K562 (cell line): Measurements from ENCODE around the gene SCYL1. TPM values are rescaled to one million over a fixed set of nuclear protein-coding genes. Genes with fewer than 3 reads are reported as not detected.
A peak's percentile ranks its signal among the peaks of the same experiment; 100 is the strongest.

Experiments
- ATAC-seq: fragments of 200-7000 bp; cut with Tn5 transposase; 3 replicates; pipeline ENCODE4 v1.9.1; 2020; ENCODE audit warnings: moderate library complexity
- BruUV-seq: library from RNA; stranded (reverse); fragments of 400-500 nt; replicated peaks from 2 replicates; lab custom pipeline; 2021; lab: Mats Ljungman, UMichigan
- CTCF ChIA-PET: fragments of 300-600 bp; formaldehyde crosslinking; extraction: SDS; loops from one replicate; lab custom pipeline; 2021; ENCODE audit warnings: low intra/inter-chr PET ratio; lab: Yijun Ruan, JAX
- POLR2A ChIA-PET: fragments of 300-600, 350-650 bp; sonication (Branson Sonifier 250); formaldehyde crosslinking; extraction: SDS; loops from one replicate; lab custom pipeline; 2021; ENCODE audit warnings: antibody characterized with exemption, inconsistent platforms; lab: Yijun Ruan, JAX
- DNase-seq, 4 experiments: peaks; one replicate each; pipeline versions ENCODE4 v3.0.0 to v3.0.0-alpha.2; 2011 to 2018; ENCODE audit warnings: low spot score in 3 of 4, mixed read lengths in 3 of 4; ENCODE audit errors: extremely low read depth in 1 of 4
- FAIRE-seq: peaks from 2 replicates; lab custom pipeline; 2011; peaks lifted over from hg19 to GRCh38; lab: Jason Lieb, UNC
- H2AFZ ChIP-seq: 2 replicates; pipeline ENCODE4 v1.6.0; 2011; ENCODE audit warnings: low read depth, low read length, control low read depth, inconsistent platforms
- H3K27ac ChIP-seq: fragments of 200-600 bp; 3 replicates; pipeline ENCODE4 v1.8.0; 2011; ENCODE audit warnings: low read depth, mild to moderate bottlenecking, control low read depth, inconsistent platforms, low read length, moderate library complexity, mixed read lengths; ENCODE audit errors: extremely low read depth
- H3K27me3 ChIP-seq, 2 experiments: fragments of 300-600 bp in 1 of 2; 2 replicates in 1 of 2; 3 replicates in 1 of 2; pipeline versions ENCODE4 v1.6.0 to v1.8.0; 2011; ENCODE audit warnings: inconsistent platforms in 2 of 2, low read length in 2 of 2, mild to moderate bottlenecking in 1 of 2, mixed read lengths in 1 of 2, moderate library complexity in 1 of 2; ENCODE audit not compliant: control insufficient read depth in 2 of 2, insufficient read depth in 2 of 2
- H3K36me3 ChIP-seq: fragments of 300-600 bp; 3 replicates; pipeline ENCODE4 v1.8.0; 2011; ENCODE audit warnings: mild to moderate bottlenecking, low read length, inconsistent platforms; ENCODE audit not compliant: control insufficient read depth, insufficient read depth
- H3K4me1 ChIP-seq, 2 experiments: fragments of 200-600 bp in 1 of 2; replicated peaks in 1 of 2; 2 replicates in 1 of 2; 3 replicates in 1 of 2; pipeline versions ENCODE4 v1.5.1 to v1.8.0; 2011; ENCODE audit warnings: inconsistent platforms in 2 of 2, low read length in 2 of 2, mild to moderate bottlenecking in 1 of 2, mixed read lengths in 1 of 2, moderate library complexity in 1 of 2; ENCODE audit not compliant: control insufficient read depth in 2 of 2, insufficient read depth in 2 of 2
- H3K4me2 ChIP-seq: 2 replicates; pipeline ENCODE4 v1.6.1; 2011; ENCODE audit warnings: low read length, control low read depth, inconsistent platforms, mixed read lengths; ENCODE audit not compliant: insufficient read depth
- H3K4me3 ChIP-seq: fragments of 200-600 bp; sonication (generic), shearing (Covaris generic); 2 replicates; pipeline ENCODE4 v1.5.1; 2016; ENCODE audit warnings: control low read depth, inconsistent platforms
- H3K79me2 ChIP-seq: fragments of 200-600 bp; 3 replicates; pipeline ENCODE4 v1.8.0; 2011; ENCODE audit warnings: low read length, inconsistent platforms; ENCODE audit not compliant: control insufficient read depth, insufficient read depth
- H3K9ac ChIP-seq, 2 experiments: 2 replicates each; pipeline versions ENCODE4 v1.6.0 to v1.6.1; 2011; ENCODE audit warnings: low read depth in 2 of 2, low read length in 2 of 2, control low read depth in 1 of 2, inconsistent platforms in 1 of 2, mild to moderate bottlenecking in 1 of 2, mixed read lengths in 1 of 2; ENCODE audit not compliant: insufficient read depth in 1 of 2
- H3K9me1 ChIP-seq: one replicate; pipeline ENCODE4 v1.6.0; 2011; ENCODE audit warnings: inconsistent platforms, mild to moderate bottlenecking, low read length, moderate library complexity; ENCODE audit not compliant: control insufficient read depth, insufficient read depth
- H3K9me3 ChIP-seq: replicated peaks from 2 replicates; pipeline ENCODE4 v1.5.1; 2011; ENCODE audit warnings: low read depth, low read length, inconsistent platforms; ENCODE audit not compliant: control insufficient read depth, insufficient read depth
- H4K20me1 ChIP-seq: replicated peaks from 2 replicates; pipeline ENCODE4 v1.6.1; 2011; ENCODE audit warnings: low read length, inconsistent platforms, mixed read lengths; ENCODE audit not compliant: control insufficient read depth, insufficient read depth
- BCOR ChIP-seq: fragments of 450-650 bp; IDR thresholded peaks from 2 replicates; pipeline ENCODE4 v1.6.1; 2016
- FOXP4 ChIP-seq: sonication (generic); formaldehyde crosslinking; IDR thresholded peaks from 2 replicates; pipeline ENCODE4 v1.8.0; 2022; ENCODE audit warnings: mild to moderate bottlenecking, missing genetic modification reagents, borderline replicate concordance
- HNRNPK ChIP-seq: fragments of 200-400 bp; formaldehyde crosslinking; IDR thresholded peaks from one replicate; pipeline ENCODE4 v1.6.1; 2018; ENCODE audit warnings: mild to moderate bottlenecking, low read depth, low read length; ENCODE audit not compliant: poor library complexity, severe bottlenecking
- KDM1A ChIP-seq, 2 experiments: fragments of 450-650 bp; IDR thresholded peaks; 2 replicates each; pipeline ENCODE4 v1.6.1; 2016; ENCODE audit warnings: mild to moderate bottlenecking in 2 of 2
- MEIS2 ChIP-seq: fragments of 450-650 bp; IDR thresholded peaks from 2 replicates; pipeline ENCODE4 v1.6.1; 2014; ENCODE audit warnings: mild to moderate bottlenecking; ENCODE audit not compliant: partially characterized antibody
- POLR2G ChIP-seq: fragments of 200-400 bp; formaldehyde crosslinking; IDR thresholded peaks from 2 replicates; pipeline ENCODE4 v1.6.1; 2017; ENCODE audit warnings: low read depth, mild to moderate bottlenecking, antibody characterized with exemption, low read length, moderate library complexity
- PTBP1 ChIP-seq: fragments of 200-400 bp; formaldehyde crosslinking; IDR thresholded peaks from 2 replicates; pipeline ENCODE4 v1.6.1; 2017; ENCODE audit warnings: low read depth, low read length
- RBFOX2 ChIP-seq: fragments of 200-400 bp; formaldehyde crosslinking; IDR thresholded peaks from 2 replicates; pipeline ENCODE4 v1.6.1; 2017; ENCODE audit warnings: low read depth, mild to moderate bottlenecking, low read length, moderate library complexity
- RBM25 ChIP-seq: fragments of 200-400 bp; formaldehyde crosslinking; IDR thresholded peaks from 2 replicates; pipeline ENCODE4 v1.6.1; 2018; ENCODE audit warnings: low read length, low read depth, moderate library complexity; ENCODE audit not compliant: severe bottlenecking
- SETDB1 ChIP-seq: IDR thresholded peaks from one replicate; pipeline ENCODE4 v1.6.1; 2012; ENCODE audit warnings: low read length, control low read depth, inconsistent platforms
- SMARCC2 ChIP-seq: fragments of 450-650 bp; IDR thresholded peaks from 2 replicates; pipeline ENCODE4 v1.6.1; 2017; ENCODE audit warnings: antibody characterized with exemption, moderate library complexity, mild to moderate bottlenecking, low read depth
- STAT5A ChIP-seq: IDR thresholded peaks from 2 replicates; pipeline ENCODE4 v1.6.1; 2012; ENCODE audit warnings: low read length, inconsistent platforms, borderline replicate concordance
- ZFP36 ChIP-seq: fragments of 150-350 bp; IDR thresholded peaks from 2 replicates; pipeline ENCODE4 v1.6.1; 2018; ENCODE audit warnings: low read length, low read depth; ENCODE audit not compliant: partially characterized antibody
- ZNF3 ChIP-seq: fragments of 250-450 bp; sonication (Bioruptor Pico); IDR thresholded peaks from 2 replicates; pipeline ENCODE4 v1.5.0; 2021; ENCODE audit warnings: mild to moderate bottlenecking, moderate library complexity
- WGBS: fragments of 100-300 bp; shearing (Covaris generic); methylation state at CpG from one replicate; pipeline ENCODE4 v1.1.6; 2016; ENCODE audit warnings: low coverage, mixed read lengths; ENCODE audit not compliant: insufficient coverage; ENCODE audit errors: missing lambda C conversion rate; 5-methylcytosine and 5-hydroxymethylcytosine counted together
- in situ Hi-C: fragments of 300-500 bp; cut with MboI; formaldehyde crosslinking; loops from 4 replicates; pipeline ENCODE4 v1.15.0; 2018; ENCODE audit warnings: inconsistent platforms, mixed read lengths
- intact Hi-C: fragments of 100-400 bp; cut with micrococcal nuclease; formaldehyde crosslinking; loops from 2 replicates; pipeline ENCODE4 v1.14.2; 2022
- polyA plus RNA-seq, 8 experiments: library from polyadenylated mRNA; depleted of rRNA in 4 of 8; stranded (reverse) in 5 of 8; unstranded in 3 of 8; fragments of >200 nt; fragmentation: Nextera tagmentation in 2 of 8; fragmentation: Illumina TruSeq in 1 of 8; extraction: Ambion mirVana in 2 of 8; extraction: Trizol in 1 of 8; gene quantifications; 2 replicates each; pipeline versions ENCODE4 v1.2.1 to v1.2.3, GENCODE V29; 2011 to 2014; ENCODE audit warnings: inconsistent platforms in 1 of 8, missing spikeins in 1 of 8
- total RNA-seq, 7 experiments: library from RNA; depleted of rRNA in 6 of 7; stranded (reverse); fragments of >200 nt in 6 of 7; fragmentation: Illumina TruSeq in 2 of 7; extraction: Trizol in 2 of 7; gene quantifications; 2 replicates each; pipeline versions ENCODE4 v1.2.1 to v1.2.3, GENCODE V29; 2011 to 2021; ENCODE audit warnings: low replicate concordance in 1 of 7

SCYL1 gene
- total and polyA plus RNA-seq, 9 of the 15 experiments (the other 6 are each of a cell fraction or from before 2014, with no cell fraction given) = 1.9 to 145 (median 57.6) TPM

GRCh38 chr11:65529475-65530156 is 4.7 kb downstream of the SCYL1 start:
- Histone ChIP-seq H3K9ac (peak overlapping the region in 1 of 2 experiments; percentile 45; a peak in 1 of 4 replicates), H4K20me1 (0 out of 2 replicates have a peak, but pooled peaks cover 7% of the 10 kb centered on the region), H3K27ac (no peak overlapping the region), H3K4me3 (no peak overlapping the region), H3K36me3 (peaks cover 73% of the 10 kb centered on the region; the same call in 2 of the 3 replicates), H3K4me2 (no peak overlapping the region), H2AFZ (no peak overlapping the region), H3K9me3 (no peaks in the 10 kb centered on the region), H3K79me2 (peaks cover 23% of the 10 kb centered on the region), H3K27me3 (no peaks in the 10 kb centered on the region), H3K9me1 (peaks cover 4% of the 10 kb centered on the region), H3K4me1 (peaks cover 8 to 31% of the 10 kb centered on the region in 2 experiments; a peak in 4 of 5 replicates)
- intact Hi-C loops = loop anchor here (5.0 kb wide), 1 partner anchor 43 kb away; the partner anchor contains the start of genes FAM89B and ZNRD2
- POLR2A ChIA-PET = interaction anchor here (0.5 to 6.5 kb wide), 6 partner anchors 15 to 176 kb away, joined by 3 to 47 read pairs (median 4); partner anchors contain the start of genes MALAT1 and NEAT1
- peak in 1 of 4 experiments; percentile 18 for DNase-seq
- TF ChIP-seq RBM25 (peak; percentile 83), KDM1A (IDR thresholded peaks at IDR 0.05) (peak; percentile 52 to 58; a peak in 2 of 4 replicates), HNRNPK (no peak), RBFOX2 (peak; percentile 55), PTBP1 (peak; percentile 69; the same call in 1 of the 2 replicates), MEIS2 (no peak), ZNF3 (CRISPR knock-in tag) (no peak), SMARCC2 (no peak), POLR2G (0 out of 2 replicates have a peak, but pooled peaks have one; percentile 27), FOXP4 (CRISPR knock-in tag) (no peak), ZFP36 (peak; percentile 86), SETDB1 (no peak), STAT5A (no peak), BCOR (peak; percentile 91)
- CTCF ChIA-PET = no interaction called here
- BruUV-seq = no TSS peak
- no peak for FAIRE-seq
- in situ Hi-C loops = no loop called here
- no peak for ATAC-seq
- 69% methylated on average over 10 of the region's 10 CpGs for WGBS
